GM18498 (cell line): ENCODE measurements around the gene CIAPIN1.

Experiments used
- ATAC-seq: cut with Tn5 transposase; IDR thresholded peaks from one replicate; pipeline ENCODE4 v1.9.1; 2021; ENCODE audit warnings: mild to moderate bottlenecking, moderate library complexity; ENCODE audit not compliant: unreplicated experiment

Gene CIAPIN1

GRCh38 chr16:57476546-57477410, 29.6 kb upstream of the CIAPIN1 start:
- ATAC-seq: no peak

- ATAC-seq: peak; percentile 86
These were observed 28.6 kb upstream of the CIAPIN1 start for GRCh38 chr16:57475711-57476339.

GRCh38 chr16:57474671-57475661, 27.8 kb upstream of the CIAPIN1 start:
- ATAC-seq: no peak

- no peak for ATAC-seq
These were observed 26.7 kb upstream of the CIAPIN1 start for GRCh38 chr16:57473906-57474305.

GRCh38 chr16:57473176-57473840, 26.1 kb upstream of the CIAPIN1 start:
- no peak for ATAC-seq

GRCh38 chr16:57472665-57473060, 25.5 kb upstream of the CIAPIN1 start:
- ATAC-seq: no peak

GRCh38 chr16:57471852-57472664, 24.9 kb upstream of the CIAPIN1 start:
- no peak for ATAC-seq

- ATAC-seq: no peak
These were observed 24.0 kb upstream of the CIAPIN1 start for GRCh38 chr16:57471209-57471608.

GRCh38 chr16:57470711-57471110, 23.5 kb upstream of the CIAPIN1 start:
- no peak for ATAC-seq

- ATAC-seq: no peak
These were observed 22.8 kb upstream of the CIAPIN1 start for GRCh38 chr16:57469917-57470470.

GRCh38 chr16:57469046-57469445, 21.9 kb upstream of the CIAPIN1 start:
- ATAC-seq: no peak

GRCh38 chr16:57468346-57468745, 21.2 kb upstream of the CIAPIN1 start:
- ATAC-seq: no peak

GRCh38 chr16:57464523-57464922, 17.3 kb upstream of the CIAPIN1 start:
- ATAC-seq: no peak

- peak; percentile 16 for ATAC-seq
These were observed 15.8 kb upstream of the CIAPIN1 start for GRCh38 chr16:57462978-57463362.

- ATAC-seq: peak; percentile 94
These were observed 15.2 kb upstream of the CIAPIN1 start, which contains the start of gene POLR2C for GRCh38 chr16:57462209-57462977. POLR2C (plus strand) TSS chr16:57462679; CDS start chr16:57462725, 46 bp downstream.

GRCh38 chr16:57452021-57452420, 4.8 kb upstream of the CIAPIN1 start:
- no peak for ATAC-seq

- ATAC-seq: peak; percentile 36
These were observed 527 bp downstream of the CIAPIN1 start for GRCh38 chr16:57446531-57447185.

GRCh38 chr16:57445510-57445909, 1.7 kb downstream of the CIAPIN1 start:
- ATAC-seq: no peak
